ENCODE data around the gene TEX19.

The TEX19 gene

DNA sequence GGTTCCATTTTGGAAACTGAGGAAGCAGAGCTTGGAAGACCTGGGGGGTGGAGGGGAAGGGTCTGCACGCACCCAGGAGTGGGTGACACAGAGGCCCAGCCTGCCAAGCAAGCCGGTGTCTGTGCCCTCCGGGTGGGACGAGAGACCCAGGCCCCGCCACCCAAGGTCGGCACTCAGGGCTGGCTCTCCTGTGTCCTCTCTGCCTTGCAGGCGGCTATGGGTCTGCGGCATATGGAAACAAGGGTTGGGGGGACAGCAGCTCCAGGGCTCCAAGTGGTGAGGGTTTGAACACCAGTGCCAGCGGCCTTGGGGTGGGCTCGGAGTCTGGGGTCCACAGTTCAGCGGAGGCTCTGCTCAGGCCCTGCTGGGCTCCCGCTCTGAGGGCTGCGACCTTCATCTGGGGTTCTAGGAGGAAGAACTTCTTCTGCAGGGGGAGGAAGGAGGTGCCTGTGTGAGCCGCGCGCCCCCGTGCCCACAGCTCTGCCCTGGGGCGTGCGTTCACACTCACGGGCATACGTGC, 37.0 kb upstream of the TEX19 start:
- TF ChIP-seq, protein P1, sequence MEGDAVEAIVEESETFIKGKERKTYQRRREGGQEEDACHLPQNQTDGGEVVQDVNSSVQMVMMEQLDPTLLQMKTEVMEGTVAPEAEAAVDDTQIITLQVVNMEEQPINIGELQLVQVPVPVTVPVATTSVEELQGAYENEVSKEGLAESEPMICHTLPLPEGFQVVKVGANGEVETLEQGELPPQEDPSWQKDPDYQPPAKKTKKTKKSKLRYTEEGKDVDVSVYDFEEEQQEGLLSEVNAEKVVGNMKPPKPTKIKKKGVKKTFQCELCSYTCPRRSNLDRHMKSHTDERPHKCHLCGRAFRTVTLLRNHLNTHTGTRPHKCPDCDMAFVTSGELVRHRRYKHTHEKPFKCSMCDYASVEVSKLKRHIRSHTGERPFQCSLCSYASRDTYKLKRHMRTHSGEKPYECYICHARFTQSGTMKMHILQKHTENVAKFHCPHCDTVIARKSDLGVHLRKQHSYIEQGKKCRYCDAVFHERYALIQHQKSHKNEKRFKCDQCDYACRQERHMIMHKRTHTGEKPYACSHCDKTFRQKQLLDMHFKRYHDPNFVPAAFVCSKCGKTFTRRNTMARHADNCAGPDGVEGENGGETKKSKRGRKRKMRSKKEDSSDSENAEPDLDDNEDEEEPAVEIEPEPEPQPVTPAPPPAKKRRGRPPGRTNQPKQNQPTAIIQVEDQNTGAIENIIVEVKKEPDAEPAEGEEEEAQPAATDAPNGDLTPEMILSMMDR (IDR thresholded peaks at IDR 0.05; ENCODE audit: control extremely low read depth, extremely low read depth, low read depth, missing control alignments), result no peak
- POLR2A ChIA-PET, result no interaction called here

GRCh38 chr17:82322526-82323453, 36.3 kb upstream of the TEX19 start:
- TF ChIP-seq, protein P1 (IDR thresholded peaks at IDR 0.05; ENCODE audit: control extremely low read depth, extremely low read depth, low read depth, missing control alignments), result no peak
- DNase-seq (ENCODE audit: extremely low spot score), result no peak
- CTCF ChIA-PET, result interaction anchor here (0.9 to 4.4 kb wide), 6 partner anchors 7 to 87 kb away, joined by 3 to 59 read pairs (median 4); partner anchors contain the start of gene SECTM1
- POLR2A ChIA-PET, result interaction anchor here (0.6 kb wide), 1 partner anchor 456 kb away, joined by 3 read pairs; no protein-coding TSS in a partner anchor

More for the DNA sequence above, 37.0 kb upstream of the TEX19 start:
- no peak for DNase-seq (ENCODE audit: extremely low spot score)
- CTCF ChIA-PET, result interaction anchor here (0.9 to 4.4 kb wide), 9 partner anchors 8 to 105 kb away, joined by 3 to 59 read pairs (median 4); partner anchors contain the start of gene SECTM1

- CTCF ChIA-PET, result interaction anchor here (4.4 kb wide), 1 partner anchor 24 kb away, joined by 59 read pairs; no protein-coding TSS in a partner anchor
- POLR2A ChIA-PET, result interaction anchor here (0.6 kb wide), 1 partner anchor 457 kb away, joined by 3 read pairs; no protein-coding TSS in a partner anchor
- no peak for DNase-seq (ENCODE audit: extremely low spot score)
- TF ChIP-seq, protein P1 (IDR thresholded peaks at IDR 0.05; ENCODE audit: control extremely low read depth, extremely low read depth, low read depth, missing control alignments), result no peak
Observed at GRCh38 chr17:82323514-82324234, 35.4 kb upstream of the TEX19 start.

- TF ChIP-seq, protein P1 (IDR thresholded peaks at IDR 0.05; ENCODE audit: control extremely low read depth, extremely low read depth, low read depth, missing control alignments), result no peak
- no peak for DNase-seq (ENCODE audit: extremely low spot score)
- ChIA-PET POLR2A (no interaction called here), CTCF (interaction anchor here (0.8 to 4.4 kb wide), 5 partner anchors 7 to 96 kb away, joined by 3 to 59 read pairs (median 3); partner anchors contain the start of genes CD7 and SLC16A3)
Observed at GRCh38 chr17:82324566-82325285, 34.3 kb upstream of the TEX19 start.

DNA sequence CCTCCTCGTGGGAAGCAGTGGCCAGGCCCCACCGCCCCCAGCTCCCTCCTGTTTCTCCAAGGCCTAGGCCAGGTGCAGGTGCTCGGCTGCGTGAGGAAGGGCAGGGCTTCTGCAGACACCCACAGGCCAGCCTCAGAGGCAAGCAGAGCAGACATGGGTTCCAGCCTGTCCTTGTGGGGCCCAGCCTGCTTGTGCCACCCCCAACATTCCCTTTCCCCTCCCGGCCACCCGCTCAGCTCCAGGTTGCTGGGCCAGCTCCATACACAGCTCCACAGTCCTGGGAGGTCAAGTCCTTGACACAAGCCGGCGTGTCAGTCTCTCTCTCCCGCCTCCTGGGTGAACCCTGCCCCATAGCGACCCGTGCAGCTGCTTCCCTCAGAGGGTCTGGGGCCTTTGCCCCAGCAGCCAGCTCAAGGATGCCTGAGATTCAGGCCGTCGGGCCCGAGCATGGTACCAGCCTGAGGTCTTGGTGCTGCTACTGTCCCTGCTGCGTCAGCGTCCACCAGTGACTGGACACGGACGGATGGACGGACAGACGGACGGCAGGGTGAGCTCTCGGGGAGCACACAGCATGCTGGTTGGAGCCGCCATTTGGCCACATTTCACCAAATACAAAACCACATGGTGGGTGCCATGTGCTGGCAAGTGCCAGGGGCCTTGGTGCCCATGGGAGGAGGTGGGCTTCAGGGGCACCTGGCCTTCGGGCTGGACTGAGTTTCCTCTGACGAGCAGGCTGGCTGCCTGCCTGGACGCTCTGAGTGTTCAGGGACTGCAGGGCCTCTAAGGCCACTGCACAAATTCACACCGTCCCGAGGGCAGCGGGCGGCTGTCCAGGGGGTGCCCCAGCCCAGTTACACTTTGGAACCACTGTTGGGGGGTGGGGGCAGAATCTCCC, 33.5 kb upstream of the TEX19 start:
- ChIA-PET CTCF (interaction anchor here (0.8 to 2.1 kb wide), 5 partner anchors 8 to 96 kb away, joined by 3 to 5 read pairs (median 3); partner anchors contain the start of genes CD7 and SLC16A3), POLR2A (no interaction called here)
- TF ChIP-seq, protein P1 (IDR thresholded peaks at IDR 0.05; ENCODE audit: control extremely low read depth, extremely low read depth, low read depth, missing control alignments), result no peak
- no peak for DNase-seq (ENCODE audit: extremely low spot score)

Data from GM10248 (cell line).